Kidney glomerular epithelial cell (primary cell): ENCODE data around the gene MCF2L.
"Not testable (repeated sequence)": the region's sequence is repeated elsewhere in the genome, so short reads cannot be mapped to it uniquely, and the experiment has no call there.

Source experiments
- DNase-seq: peaks from one replicate; lab custom pipeline; 2025; lab: John Stamatoyannopoulos, UW

Gene MCF2L

GRCh38 chr13:113065406-113066141, 96.6 kb downstream of the MCF2L start:
- no peak for DNase-seq

GRCh38 chr13:113066142-113066455, 97.1 kb downstream of the MCF2L start:
- no peak for DNase-seq

DNA sequence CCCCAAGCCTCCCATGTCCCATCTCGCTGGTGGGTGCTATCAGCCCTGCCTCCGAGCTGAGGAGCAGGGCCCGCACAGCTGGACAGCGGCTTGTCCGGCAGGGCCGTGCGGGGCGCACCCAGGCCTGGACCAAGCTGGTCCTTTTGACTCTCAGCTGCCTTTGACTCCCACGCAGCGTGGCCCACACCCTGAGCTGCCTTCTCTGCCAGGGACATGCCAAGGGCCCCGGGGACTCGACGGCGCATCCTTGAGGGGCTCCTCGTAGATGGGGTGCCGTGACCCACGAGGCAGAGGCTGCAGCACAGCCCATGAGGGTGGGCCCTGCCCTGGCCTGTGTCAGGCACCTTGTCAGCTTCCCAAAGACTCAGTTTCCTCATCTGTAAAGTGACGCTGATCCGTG, 97.7 kb downstream of the MCF2L start:
- no peak for DNase-seq

GRCh38 chr13:113069861-113070805, 101.1 kb downstream of the MCF2L start:
- no peak for DNase-seq

DNA sequence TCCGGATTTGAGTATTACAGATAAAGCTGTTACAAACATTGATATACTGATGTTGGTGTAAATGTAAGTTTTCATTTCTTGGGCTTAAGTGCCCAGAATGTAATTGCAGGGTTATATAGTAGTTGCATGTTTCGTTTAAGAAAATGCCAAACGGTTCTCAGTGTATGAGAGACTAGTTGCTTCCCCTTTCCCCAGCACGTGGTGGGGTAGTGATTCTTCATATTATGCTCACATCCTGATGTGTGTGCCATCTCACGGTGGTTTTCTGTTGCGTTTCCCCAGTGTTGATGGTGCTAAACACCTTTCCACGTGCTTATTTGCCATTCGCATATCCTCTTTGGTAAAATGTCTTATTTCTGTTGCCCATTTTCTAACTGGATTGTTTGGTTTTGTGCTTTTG, 101.8 kb downstream of the MCF2L start:
- DNase-seq = no peak

- no peak for DNase-seq
These were observed 103.4 kb downstream of the MCF2L start for GRCh38 chr13:113072376-113072775.

- DNase-seq = no peak
These were observed 104.9 kb downstream of the MCF2L start for GRCh38 chr13:113073942-113074341.

GRCh38 chr13:113074401-113074800, 105.4 kb downstream of the MCF2L start:
- no peak for DNase-seq

- DNase-seq = no peak
These were observed 105.9 kb downstream of the MCF2L start for GRCh38 chr13:113074876-113075275.

- no peak for DNase-seq
These were observed 106.7 kb downstream of the MCF2L start for GRCh38 chr13:113075711-113076110.

GRCh38 chr13:113076681-113077401, 107.8 kb downstream of the MCF2L start:
- no peak for DNase-seq

- DNase-seq = no peak
These were observed 108.5 kb downstream of the MCF2L start for GRCh38 chr13:113077566-113077952.

DNA sequence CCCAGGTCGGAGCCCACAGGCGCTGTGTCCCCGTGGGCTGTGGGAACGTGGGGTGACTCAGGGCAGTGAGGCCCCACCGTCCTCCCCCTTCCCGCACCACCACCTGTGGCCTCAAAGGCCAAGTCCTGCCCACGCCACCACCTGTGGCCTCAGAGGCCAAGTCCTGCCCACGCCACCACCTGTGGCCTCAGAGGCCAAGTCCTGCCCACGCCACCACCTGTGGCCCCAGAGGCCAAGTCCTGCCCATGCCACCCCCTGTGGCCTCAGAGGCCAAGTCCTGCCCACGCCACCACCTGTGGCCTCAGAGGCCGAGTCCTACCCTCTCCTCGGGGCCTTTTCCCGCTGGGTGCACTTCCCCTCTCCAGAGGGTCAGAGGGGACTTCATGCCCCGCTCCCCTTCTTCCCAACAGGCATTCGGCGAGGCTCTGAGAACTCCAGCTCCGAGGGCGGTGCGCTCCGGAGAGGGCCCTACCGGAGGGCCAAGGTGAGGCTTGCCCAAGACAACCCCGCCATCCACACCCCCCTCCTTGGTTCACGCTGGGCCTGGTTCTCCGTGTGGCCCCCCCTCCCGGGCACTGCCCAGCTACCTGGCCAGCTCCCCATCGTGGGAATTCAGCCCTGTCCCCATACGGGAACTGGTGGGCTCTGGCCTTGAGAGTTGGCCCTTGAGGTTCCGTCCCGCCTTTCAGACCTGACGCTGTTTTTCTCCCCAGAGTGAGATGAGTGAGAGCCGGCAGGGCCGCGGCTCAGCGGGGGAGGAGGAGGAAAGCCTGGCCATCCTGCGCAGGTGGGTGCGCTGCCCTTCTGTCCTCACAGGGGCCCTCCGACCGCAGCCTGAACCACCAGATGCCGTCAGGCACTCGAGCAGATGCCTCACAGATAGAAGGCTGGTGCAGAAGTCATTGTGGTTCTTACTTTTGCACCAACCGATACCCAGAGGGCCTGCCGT, 109.2 kb downstream of the MCF2L start:
- no peak for DNase-seq

- no peak for DNase-seq
These were observed 110.1 kb downstream of the MCF2L start for GRCh38 chr13:113078902-113079780.

GRCh38 chr13:113079781-113080080, 110.7 kb downstream of the MCF2L start:
- not testable (repeated sequence) for DNase-seq

- DNase-seq = no peak
These were observed 111.4 kb downstream of the MCF2L start for GRCh38 chr13:113080361-113080831.

DNA sequence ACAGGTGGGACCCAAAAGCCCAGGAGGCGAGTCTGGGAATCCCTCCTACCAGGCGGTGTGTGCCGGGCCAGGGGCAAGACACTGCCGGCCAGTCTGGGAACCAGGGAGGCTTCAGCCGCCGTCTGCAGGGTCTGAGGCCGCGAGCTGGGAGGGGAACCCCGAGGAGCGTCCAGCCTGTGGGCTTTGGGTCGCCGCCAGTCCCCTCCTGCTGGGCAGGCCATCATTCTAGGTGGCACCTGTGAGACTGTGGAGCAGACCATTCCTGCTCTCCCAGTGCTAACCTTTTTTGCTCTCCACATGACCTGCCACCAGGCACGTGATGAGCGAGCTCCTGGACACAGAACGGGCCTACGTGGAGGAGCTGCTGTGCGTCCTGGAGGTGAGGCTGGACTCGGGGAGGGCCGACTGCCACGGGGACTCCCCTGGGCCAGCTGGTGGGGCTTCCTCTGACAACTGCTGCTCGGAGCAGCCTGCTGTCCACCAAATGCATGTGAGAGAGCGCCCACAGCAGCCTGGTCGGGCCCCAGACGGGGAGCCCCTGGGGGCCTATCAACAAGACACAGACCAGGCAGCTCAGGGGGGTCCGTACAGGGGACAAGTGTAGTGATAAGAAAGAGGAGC, 112.0 kb downstream of the MCF2L start:
- DNase-seq = no peak

DNA sequence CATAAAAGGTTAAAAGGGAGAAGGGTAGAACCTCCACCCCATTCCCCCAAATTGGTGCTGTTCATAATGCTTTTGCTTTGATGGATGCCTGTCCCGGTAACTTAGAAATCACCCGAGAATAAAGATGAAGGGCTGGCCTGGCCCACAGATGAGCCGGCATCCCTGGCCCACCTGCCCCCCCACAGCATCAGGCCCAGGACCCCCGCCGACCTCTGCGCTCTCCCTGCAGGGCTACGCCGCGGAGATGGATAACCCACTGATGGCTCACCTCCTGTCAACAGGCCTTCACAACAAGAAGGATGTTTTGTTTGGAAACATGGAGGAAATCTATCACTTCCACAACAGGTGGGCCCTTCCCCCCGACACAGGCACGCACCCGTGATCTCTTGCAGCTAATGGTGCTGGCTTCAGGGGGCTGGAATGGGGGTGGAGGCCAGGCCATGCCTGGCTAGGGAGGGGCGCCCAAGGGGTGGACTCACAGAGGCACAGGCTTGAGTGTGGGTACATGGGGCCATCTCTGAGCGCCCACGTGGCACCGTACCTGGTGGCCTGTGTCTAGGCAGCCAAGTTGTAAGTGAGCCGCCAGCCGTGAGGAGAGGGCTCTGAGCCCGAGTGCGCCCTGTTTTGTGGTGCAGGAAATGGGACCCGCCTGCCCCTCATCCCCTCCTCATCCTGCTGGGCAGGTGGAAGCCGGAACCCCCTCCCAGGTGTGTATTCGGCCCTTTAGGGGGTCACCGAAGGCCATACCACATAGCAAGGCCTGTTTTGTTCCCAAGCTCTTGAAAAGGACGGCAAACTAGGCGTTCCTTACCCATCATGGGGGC, 113.4 kb downstream of the MCF2L start:
- no peak for DNase-seq

- DNase-seq = no peak
These were observed 114.0 kb downstream of the MCF2L start for GRCh38 chr13:113083022-113083373.
